ENCODE results near the gene ZBTB43. TPM values are rescaled to one million over a fixed set of nuclear protein-coding genes. Genes with fewer than 3 reads are reported as not detected.

ZBTB43 gene
- total RNA-seq, 1 donor from 2014 or later, result 15.5 TPM

GRCh38 chr9:126877418-126877817 is 72.6 kb downstream of the ZBTB43 start:
- DNase-seq (ENCODE audit: extremely low spot score in 2 of 2), result no peak
- TF ChIP-seq CTCF (IDR thresholded peaks at IDR 0.05) (no peak), POLR2A (IDR thresholded peaks at IDR 0.05) (no peak), POLR2AphosphoS5 (IDR thresholded peaks at IDR 0.05; ENCODE audit: insufficient read depth in 1 of 2, low read depth in 1 of 2) (no peak)
- peaks cover 0 to 24% of the 10 kb centered on the region in 2 donors for H3K36me3 ChIP-seq

GRCh38 chr9:126879288-126879687 is 74.4 kb downstream of the ZBTB43 start:
- Histone ChIP-seq H3K4me1 (no peaks in the 10 kb centered on the region), H3K9me3 (no peaks in the 10 kb centered on the region), H3K4me3 (no peak overlapping the region), H3K27me3 (no peaks in the 10 kb centered on the region), H3K36me3 (peaks cover 0 to 24% of the 10 kb centered on the region in 2 donors), H3K27ac (no peak overlapping the region)
- DNase-seq (ENCODE audit: extremely low spot score in 2 of 2), result no peak
- intact Hi-C loops (cut with DNase I), result loop anchor here (5.0 kb wide), 1 partner anchor 1438 kb away; no protein-coding TSS in a partner anchor
- TF ChIP-seq CTCF (IDR thresholded peaks at IDR 0.05), result no peak
- no peak for TF ChIP-seq POLR2AphosphoS5 (IDR thresholded peaks at IDR 0.05; ENCODE audit: insufficient read depth in 1 of 2, low read depth in 1 of 2)
- TF ChIP-seq POLR2A (IDR thresholded peaks at IDR 0.05), result no peak

More at GRCh38 chr9:126877418-126877817, 72.6 kb downstream of the ZBTB43 start:
- Histone ChIP-seq H3K4me3 (no peak overlapping the region), H3K9me3 (no peaks in the 10 kb centered on the region), H3K27ac (no peak overlapping the region), H3K4me1 (no peaks in the 10 kb centered on the region), H3K27me3 (no peaks in the 10 kb centered on the region)
- intact Hi-C loops (cut with DNase I), result loop anchor here (5.0 kb wide), 1 partner anchor 1440 kb away; no protein-coding TSS in a partner anchor

DNA sequence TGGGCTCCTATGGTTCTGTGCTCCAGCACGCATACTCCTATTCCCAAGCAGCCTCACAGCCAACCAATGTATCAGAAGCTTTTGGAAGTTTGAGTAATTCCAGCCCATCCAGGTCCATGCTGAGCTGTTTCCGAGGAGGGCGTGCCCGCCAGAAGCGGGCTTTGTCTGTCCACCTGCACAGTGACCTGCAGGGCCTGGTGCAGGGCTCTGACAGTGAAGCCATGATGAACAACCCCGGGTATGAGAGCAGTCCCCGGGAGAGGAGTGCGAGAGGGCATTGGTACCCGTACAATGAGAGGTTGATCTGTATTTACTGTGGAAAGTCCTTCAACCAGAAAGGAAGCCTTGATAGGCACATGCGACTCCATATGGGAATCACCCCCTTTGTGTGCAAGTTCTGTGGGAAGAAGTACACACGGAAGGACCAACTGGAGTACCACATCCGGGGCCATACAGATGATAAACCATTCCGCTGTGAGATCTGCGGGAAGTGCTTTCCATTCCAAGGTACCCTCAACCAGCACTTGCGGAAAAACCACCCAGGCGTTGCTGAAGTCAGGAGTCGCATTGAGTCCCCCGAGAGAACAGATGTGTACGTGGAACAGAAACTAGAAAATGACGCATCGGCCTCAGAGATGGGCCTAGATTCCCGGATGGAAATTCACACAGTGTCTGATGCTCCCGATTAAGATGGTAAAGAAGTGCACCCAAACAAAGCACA is 75.5 kb downstream of the ZBTB43 start:
- Histone ChIP-seq H3K4me3 (no peak overlapping the region), H3K36me3 (peaks cover 0 to 24% of the 10 kb centered on the region in 2 donors), H3K9me3 (no peaks in the 10 kb centered on the region), H3K27ac (no peak overlapping the region), H3K4me1 (no peaks in the 10 kb centered on the region), H3K27me3 (no peaks in the 10 kb centered on the region)
- intact Hi-C loops (cut with DNase I), result no loop called here
- no peak for TF ChIP-seq CTCF (IDR thresholded peaks at IDR 0.05)
- TF ChIP-seq POLR2A (IDR thresholded peaks at IDR 0.05), result no peak
- TF ChIP-seq POLR2AphosphoS5 (IDR thresholded peaks at IDR 0.05; ENCODE audit: insufficient read depth in 1 of 2, low read depth in 1 of 2), result no peak
- DNase-seq (ENCODE audit: extremely low spot score in 2 of 2), result peak in 1 of 2 donors; percentile 58

- Histone ChIP-seq H3K27me3 (no peaks in the 10 kb centered on the region), H3K36me3 (peaks cover 0 to 26% of the 10 kb centered on the region in 2 donors), H3K4me1 (no peaks in the 10 kb centered on the region), H3K27ac (no peak overlapping the region), H3K9me3 (no peaks in the 10 kb centered on the region), H3K4me3 (no peak overlapping the region)
- intact Hi-C loops (cut with DNase I), result no loop called here
- TF ChIP-seq POLR2A (IDR thresholded peaks at IDR 0.05) (no peak), POLR2AphosphoS5 (IDR thresholded peaks at IDR 0.05; ENCODE audit: insufficient read depth in 1 of 2, low read depth in 1 of 2) (no peak), CTCF (IDR thresholded peaks at IDR 0.05) (no peak)
- no peak for DNase-seq (ENCODE audit: extremely low spot score in 2 of 2)
Measured at GRCh38 chr9:126880947-126881332, 76.1 kb downstream of the ZBTB43 start.

GRCh38 chr9:126882746-126883145 is 77.9 kb downstream of the ZBTB43 start:
- peaks cover 0 to 29% of the 10 kb centered on the region in 2 donors for H3K36me3 ChIP-seq
- H3K9me3 ChIP-seq, result no peaks in the 10 kb centered on the region
- no peak overlapping the region for H3K4me3 ChIP-seq
- H3K27ac ChIP-seq, result no peak overlapping the region
- no peak for DNase-seq (ENCODE audit: extremely low spot score in 2 of 2)
- no peaks in the 10 kb centered on the region for H3K4me1 ChIP-seq
- intact Hi-C loops (cut with DNase I), result no loop called here
- TF ChIP-seq POLR2A (IDR thresholded peaks at IDR 0.05) (no peak), POLR2AphosphoS5 (IDR thresholded peaks at IDR 0.05; ENCODE audit: insufficient read depth in 1 of 2, low read depth in 1 of 2) (no peak), CTCF (IDR thresholded peaks at IDR 0.05) (no peak)
- H3K27me3 ChIP-seq, result no peaks in the 10 kb centered on the region

Measured in vagina (tissue), 2 donors.